ENCODE results near the gene TRPM4.
"Not testable (repeated sequence)": the region's sequence is repeated elsewhere in the genome, so short reads cannot be mapped to it uniquely, and the experiment has no call there.

TRPM4 gene

GRCh38 chr19:49157445-49158224 is at the start of gene TRPM4:
Gene TRPM4 (plus strand): TSS chr19:49157792. CDS start chr19:49157867, 75 bp downstream.
- DNase-seq: peak; percentile 69

GRCh38 chr19:49109051-49109450 is 48.5 kb upstream of the TRPM4 start:
- DNase-seq: no peak

- DNase-seq: no peak
These were observed 47.9 kb upstream of the TRPM4 start for GRCh38 chr19:49109569-49110233.

GRCh38 chr19:49110567-49110966 is 47.0 kb upstream of the TRPM4 start:
- no peak for DNase-seq

GRCh38 chr19:49111218-49111998 is 46.2 kb upstream of the TRPM4 start:
- DNase-seq: no peak

DNA sequence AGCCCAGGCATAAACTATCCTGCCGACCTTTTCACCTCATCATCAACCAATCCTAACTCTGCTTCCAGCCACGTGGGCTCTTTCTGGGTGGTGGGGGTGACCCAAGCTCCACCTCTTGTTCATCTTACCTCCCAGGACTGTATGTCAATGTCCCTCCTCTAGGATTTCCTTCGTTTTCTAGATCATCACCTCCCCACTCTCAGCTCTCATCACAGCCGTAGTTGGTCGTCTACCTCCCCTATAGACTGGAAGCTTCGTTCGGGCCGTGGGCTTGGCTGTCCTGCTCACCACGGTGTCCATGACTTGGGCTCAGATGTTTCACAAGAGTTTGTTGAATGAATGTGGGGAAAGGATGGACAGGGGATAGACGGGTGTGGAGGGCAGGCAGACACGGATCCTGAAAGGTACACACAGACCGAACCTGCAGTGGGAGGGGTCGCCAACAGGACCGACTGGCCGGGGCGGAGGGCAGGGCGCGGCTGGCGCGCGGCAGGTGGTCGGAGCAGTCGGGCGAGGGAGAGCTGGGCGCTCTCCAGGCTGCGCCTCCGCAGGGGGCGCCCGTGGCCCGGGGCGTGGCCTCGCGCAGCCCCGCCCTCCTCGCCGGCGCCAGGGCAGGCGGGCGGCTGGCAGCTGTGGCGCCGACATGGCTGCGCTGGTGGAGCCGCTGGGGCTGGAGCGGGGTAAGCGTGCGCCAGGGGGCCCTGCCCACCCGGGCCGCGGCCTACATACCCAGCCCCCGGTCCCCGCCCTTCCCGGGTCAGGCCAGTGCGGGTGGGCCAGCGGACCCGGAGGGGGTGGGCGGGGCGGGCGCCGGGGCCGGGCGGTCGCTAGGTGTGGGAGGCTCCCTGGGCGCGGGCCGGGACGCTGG is 43.6 kb upstream of the TRPM4 start, which contains the start of gene LIN7B:
LIN7B (plus strand) TSS at position 609 of the 868 bp plus-strand sequence; CDS start at position 644, 35 bp downstream.
- peak; percentile 68 for DNase-seq

GRCh38 chr19:49114630-49115363 is 42.8 kb upstream of the TRPM4 start:
- DNase-seq: no peak

- no peak for DNase-seq
These were observed 41.0 kb upstream of the TRPM4 start for GRCh38 chr19:49116544-49116943.

DNA sequence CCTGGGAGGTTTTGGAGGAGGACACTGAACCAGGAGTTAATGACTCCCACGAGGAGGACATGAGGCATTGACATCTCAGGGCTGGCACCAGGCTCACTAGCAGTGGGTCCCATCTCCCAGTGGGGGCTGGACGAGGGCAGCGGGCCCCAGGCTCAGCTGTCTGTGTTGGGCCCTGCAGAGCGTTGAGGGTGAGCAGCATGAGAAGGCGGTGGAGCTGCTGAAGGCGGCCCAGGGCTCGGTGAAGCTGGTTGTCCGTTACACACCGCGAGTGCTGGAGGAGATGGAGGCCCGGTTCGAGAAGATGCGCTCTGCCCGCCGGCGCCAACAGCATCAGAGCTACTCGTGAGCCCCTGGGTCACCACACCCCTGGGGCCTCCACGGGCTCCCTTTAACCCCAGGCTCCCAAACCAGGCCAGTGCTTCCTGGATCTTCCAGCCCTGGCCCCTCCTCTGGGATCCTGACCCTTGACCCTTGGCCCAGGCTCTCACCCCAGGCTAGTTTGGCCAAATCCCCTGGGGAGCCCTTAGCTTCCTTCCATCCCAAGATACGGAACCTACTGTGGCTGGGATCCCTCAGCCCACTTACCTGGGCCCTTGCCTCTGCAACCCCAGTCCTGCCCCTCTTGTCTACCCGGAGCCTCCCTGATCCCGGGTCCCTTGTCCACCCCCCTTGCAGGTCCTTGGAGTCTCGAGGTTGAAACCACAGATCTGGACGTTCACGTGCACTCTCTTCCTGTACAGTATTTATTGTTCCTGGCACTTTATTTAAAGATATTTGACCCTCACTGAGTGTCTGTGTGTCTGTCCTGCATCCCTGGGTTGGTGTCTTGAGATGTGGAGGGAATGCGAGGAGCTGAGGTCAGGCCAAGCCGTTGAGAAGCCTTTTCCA is 39.7 kb upstream of the TRPM4 start:
- DNase-seq: no peak

DNA sequence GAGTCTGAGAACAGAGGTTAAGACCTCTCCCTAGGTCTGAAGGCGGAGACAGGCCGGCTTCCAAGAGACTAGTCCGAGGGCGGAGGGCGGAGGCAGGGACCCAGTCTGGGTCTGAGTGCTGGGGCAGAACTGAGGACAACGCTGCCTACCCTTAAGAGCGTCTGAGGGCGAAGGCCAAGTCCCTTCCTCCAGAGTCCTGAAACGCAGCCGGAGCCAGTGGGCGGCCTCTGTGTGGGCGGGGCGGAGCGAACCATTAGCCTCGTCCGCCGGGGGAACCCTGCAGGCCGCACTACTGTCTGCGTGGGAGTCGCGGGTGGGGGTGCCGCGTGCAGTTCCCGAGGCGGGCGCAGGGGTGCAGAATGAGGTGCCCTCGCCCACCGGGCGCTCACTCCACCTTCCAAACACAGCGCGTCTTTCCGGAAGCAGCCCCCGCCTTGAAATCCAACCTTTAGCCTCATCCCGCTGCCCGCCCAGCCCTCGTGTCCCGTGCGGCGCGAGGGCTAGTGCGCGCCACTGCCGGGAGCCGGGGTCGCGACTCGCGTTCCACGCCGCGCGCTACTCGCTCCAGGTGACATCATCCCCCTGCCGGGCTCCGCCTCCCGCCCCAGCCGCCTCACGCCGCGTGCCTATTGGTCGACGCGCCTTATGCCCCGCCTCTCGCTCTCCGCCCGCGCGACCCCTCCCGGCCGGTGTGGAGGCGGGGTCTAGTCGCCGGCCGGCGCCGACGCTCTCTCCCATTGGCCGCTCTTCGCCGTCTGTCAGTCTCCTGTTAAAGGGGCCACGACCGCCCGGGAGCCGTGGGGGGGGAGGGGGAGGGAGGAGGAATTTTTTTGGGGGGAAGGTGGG is 38.8 kb upstream of the TRPM4 start, which contains the start of gene C19orf73:
C19orf73 (minus strand) TSS at position 579 of the 846 bp plus-strand sequence; CDS start at position 458, 121 bp downstream.
- DNase-seq: peak; percentile 92

DNA sequence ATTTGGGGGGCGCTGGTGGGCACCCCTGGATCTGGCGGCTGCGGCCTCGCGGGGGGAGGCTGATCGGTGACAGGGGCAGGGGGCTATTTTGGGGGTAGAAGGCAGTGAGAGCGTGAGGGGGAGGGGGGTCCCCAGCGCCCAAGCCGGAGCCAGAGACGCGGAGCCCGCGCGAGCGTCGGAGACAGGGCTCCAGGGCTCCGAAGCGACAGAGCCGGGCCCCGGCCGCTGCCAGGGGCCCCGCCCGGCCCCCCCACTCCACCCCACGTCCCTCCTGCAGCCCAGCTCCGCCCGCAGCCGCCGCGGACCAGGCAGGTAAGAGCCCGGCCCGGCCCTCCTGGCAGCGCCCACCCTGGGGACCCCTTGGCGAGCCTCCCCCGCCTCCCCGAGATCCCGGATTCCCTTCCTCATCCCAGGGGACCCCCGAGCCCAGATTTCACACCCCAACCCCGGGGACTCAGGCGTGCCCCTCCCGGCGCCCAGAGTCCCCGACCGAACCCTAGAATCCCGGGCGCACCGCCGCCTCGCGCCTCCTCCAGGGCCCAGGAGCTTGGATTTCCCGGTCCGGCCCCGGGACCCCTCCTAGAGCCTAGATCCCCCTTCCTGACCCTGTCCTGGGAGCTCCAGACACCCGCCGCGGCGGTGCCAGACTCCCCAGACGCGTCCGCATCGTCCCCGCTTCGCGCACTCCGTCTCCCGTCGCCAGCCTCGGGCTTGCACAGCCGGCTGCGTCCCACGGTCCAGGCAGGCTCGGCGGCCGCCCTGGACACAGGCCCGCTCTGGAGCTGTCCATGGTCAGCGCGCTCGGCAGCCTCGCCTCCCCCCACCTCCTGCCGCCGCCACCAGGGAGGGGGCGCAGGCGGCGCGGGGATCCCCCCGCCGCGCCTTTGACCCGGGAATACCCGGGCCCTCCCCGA is 37.9 kb upstream of the TRPM4 start, which contains the start of gene PPFIA3:
PPFIA3 (plus strand) TSS at position 134 of the 914 bp plus-strand sequence. CDS start 8,330 bp downstream, outside the sequence.
- no peak for DNase-seq

- DNase-seq: no peak
These were observed 37.3 kb upstream of the TRPM4 start for GRCh38 chr19:49120325-49120683.

DNA sequence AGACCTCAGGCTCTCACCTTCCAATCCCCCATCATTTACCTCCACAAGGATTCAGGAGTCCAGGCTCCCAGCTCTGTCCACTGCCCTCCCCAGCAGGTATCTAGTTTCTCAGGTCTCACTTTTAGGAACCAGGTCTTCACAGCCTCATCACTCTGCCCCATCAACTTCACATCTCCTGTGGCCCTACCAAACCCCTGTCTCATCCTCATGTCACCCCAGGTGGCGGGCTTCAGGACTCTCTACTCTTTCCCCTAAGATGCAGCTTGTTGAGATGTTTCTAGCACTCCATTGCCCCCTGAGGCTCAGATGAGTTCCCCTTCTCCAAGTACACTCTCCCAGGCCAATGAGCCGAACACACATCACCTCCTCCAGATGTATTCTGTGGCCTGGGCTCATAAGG is 36.7 kb upstream of the TRPM4 start:
- DNase-seq: no peak

- DNase-seq: not testable (repeated sequence)
These were observed 35.8 kb upstream of the TRPM4 start for GRCh38 chr19:49121841-49122240.

DNA sequence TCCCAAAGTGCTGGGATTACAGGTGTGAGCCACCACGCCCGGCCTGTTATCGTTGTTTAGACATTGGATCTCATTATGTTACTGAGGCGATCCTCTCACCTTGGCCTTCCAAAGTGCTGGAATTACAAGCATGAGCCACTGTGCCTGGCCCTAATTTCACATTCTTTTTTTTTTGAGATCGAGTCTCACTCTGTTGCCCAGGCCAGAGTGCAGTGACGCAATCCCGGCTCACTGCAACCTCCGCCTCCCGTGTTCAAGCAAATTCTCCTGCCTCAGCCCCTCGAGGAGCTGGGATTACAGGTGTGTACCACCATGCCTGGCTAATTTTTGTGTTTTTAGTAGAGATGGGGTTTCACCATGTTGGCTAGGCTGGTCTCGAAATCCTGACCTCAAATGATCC is 34.3 kb upstream of the TRPM4 start:
- DNase-seq: not testable (repeated sequence)

GRCh38 chr19:49125025-49125731 is 32.4 kb upstream of the TRPM4 start:
- DNase-seq: no peak

- DNase-seq: no peak
These were observed 31.0 kb upstream of the TRPM4 start for GRCh38 chr19:49126575-49126974.

DNA sequence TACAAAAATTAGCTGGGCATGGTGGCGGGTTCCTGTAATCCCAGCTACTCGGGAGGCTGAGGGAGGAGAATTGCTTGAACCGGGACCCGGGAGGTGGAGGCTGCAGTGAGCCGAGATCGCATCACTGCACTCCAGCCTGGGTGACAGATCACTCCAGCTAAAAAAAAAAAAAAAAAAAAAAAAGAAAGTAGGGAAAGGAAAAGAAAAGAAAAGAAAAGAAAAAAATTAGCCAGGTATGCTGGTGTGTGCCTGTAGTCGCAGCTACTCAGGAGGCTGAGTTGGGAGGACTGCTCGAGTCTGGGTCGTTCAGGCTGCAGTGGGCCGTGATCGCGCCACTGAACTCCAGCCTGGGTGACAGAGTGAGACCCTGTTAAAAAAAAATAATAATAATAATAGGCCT is 30.4 kb upstream of the TRPM4 start:
- DNase-seq: not testable (repeated sequence)
